Right lobe of liver (tissue), 4 donors: ENCODE results near the gene PLEKHG4B.

ENCODE experiments used
- CTCF ChIP-seq, 4 donors: fragments of 200-600 bp in 3 of 4; fragments of 450-650 bp in 1 of 4; IDR thresholded peaks; one replicate each; pipeline versions ENCODE4 v1.5.1 to v1.8.0; 2016 to 2022; ENCODE audit warnings: antibody characterized with exemption in 4 of 4, mild to moderate bottlenecking in 2 of 4
- POLR2A ChIP-seq: fragments of 450-650 bp; IDR thresholded peaks from one replicate; pipeline ENCODE4 v1.6.1; 2017; ENCODE audit warnings: antibody characterized with exemption, mild to moderate bottlenecking
- donor health status: DM: no; HTN: no; CAD: no.
- donor health status: DM: no; HTN: no; CAD: no.
- donor health status: DM: no; HTN: yes; CAD: no.

GRCh38 chr5:77546-77945 is 14.4 kb upstream of the PLEKHG4B start:
- TF ChIP-seq POLR2A = no peak
- no peak for TF ChIP-seq CTCF (IDR thresholded peaks at IDR 0.05)
